K562 (cell line): ENCODE data around the gene ZBTB16. TPM values are rescaled to one million over a fixed set of nuclear protein-coding genes. Genes with fewer than 3 reads are reported as not detected.

Experiments
- ATAC-seq: fragments of 200-7000 bp; cut with Tn5 transposase; 3 replicates; pipeline ENCODE4 v1.9.1; 2020; ENCODE audit warnings: moderate library complexity
- BruUV-seq: library from RNA; stranded (reverse); fragments of 400-500 nt; replicated peaks from 2 replicates; lab custom pipeline; 2021; lab: Mats Ljungman, UMichigan
- CTCF ChIA-PET: fragments of 300-600 bp; formaldehyde crosslinking; extraction: SDS; loops from one replicate; lab custom pipeline; 2021; ENCODE audit warnings: low intra/inter-chr PET ratio; lab: Yijun Ruan, JAX
- POLR2A ChIA-PET: fragments of 300-600, 350-650 bp; sonication (Branson Sonifier 250); formaldehyde crosslinking; extraction: SDS; loops from one replicate; lab custom pipeline; 2021; ENCODE audit warnings: antibody characterized with exemption, inconsistent platforms; lab: Yijun Ruan, JAX
- DNase-seq, 4 experiments: peaks; one replicate each; pipeline versions ENCODE4 v3.0.0 to v3.0.0-alpha.2; 2011 to 2018; ENCODE audit warnings: low spot score in 3 of 4, mixed read lengths in 3 of 4; ENCODE audit errors: extremely low read depth in 1 of 4
- FAIRE-seq: peaks from 2 replicates; lab custom pipeline; 2011; peaks lifted over from hg19 to GRCh38; lab: Jason Lieb, UNC
- H2AFZ ChIP-seq: 2 replicates; pipeline ENCODE4 v1.6.0; 2011; ENCODE audit warnings: low read depth, low read length, control low read depth, inconsistent platforms
- H3K27ac ChIP-seq: fragments of 200-600 bp; 3 replicates; pipeline ENCODE4 v1.8.0; 2011; ENCODE audit warnings: low read depth, mild to moderate bottlenecking, control low read depth, inconsistent platforms, low read length, moderate library complexity, mixed read lengths; ENCODE audit errors: extremely low read depth
- H3K27me3 ChIP-seq, 2 experiments: fragments of 300-600 bp in 1 of 2; 2 replicates in 1 of 2; 3 replicates in 1 of 2; pipeline versions ENCODE4 v1.6.0 to v1.8.0; 2011; ENCODE audit warnings: inconsistent platforms in 2 of 2, low read length in 2 of 2, mild to moderate bottlenecking in 1 of 2, mixed read lengths in 1 of 2, moderate library complexity in 1 of 2; ENCODE audit not compliant: control insufficient read depth in 2 of 2, insufficient read depth in 2 of 2
- H3K36me3 ChIP-seq: fragments of 300-600 bp; 3 replicates; pipeline ENCODE4 v1.8.0; 2011; ENCODE audit warnings: mild to moderate bottlenecking, low read length, inconsistent platforms; ENCODE audit not compliant: control insufficient read depth, insufficient read depth
- H3K4me1 ChIP-seq, 2 experiments: fragments of 200-600 bp in 1 of 2; replicated peaks in 1 of 2; 2 replicates in 1 of 2; 3 replicates in 1 of 2; pipeline versions ENCODE4 v1.5.1 to v1.8.0; 2011; ENCODE audit warnings: inconsistent platforms in 2 of 2, low read length in 2 of 2, mild to moderate bottlenecking in 1 of 2, mixed read lengths in 1 of 2, moderate library complexity in 1 of 2; ENCODE audit not compliant: control insufficient read depth in 2 of 2, insufficient read depth in 2 of 2
- H3K4me2 ChIP-seq: 2 replicates; pipeline ENCODE4 v1.6.1; 2011; ENCODE audit warnings: low read length, control low read depth, inconsistent platforms, mixed read lengths; ENCODE audit not compliant: insufficient read depth
- H3K4me3 ChIP-seq: fragments of 200-600 bp; sonication (generic), shearing (Covaris generic); 2 replicates; pipeline ENCODE4 v1.5.1; 2016; ENCODE audit warnings: control low read depth, inconsistent platforms
- H3K79me2 ChIP-seq: fragments of 200-600 bp; 3 replicates; pipeline ENCODE4 v1.8.0; 2011; ENCODE audit warnings: low read length, inconsistent platforms; ENCODE audit not compliant: control insufficient read depth, insufficient read depth
- H3K9ac ChIP-seq, 2 experiments: 2 replicates each; pipeline versions ENCODE4 v1.6.0 to v1.6.1; 2011; ENCODE audit warnings: low read depth in 2 of 2, low read length in 2 of 2, control low read depth in 1 of 2, inconsistent platforms in 1 of 2, mild to moderate bottlenecking in 1 of 2, mixed read lengths in 1 of 2; ENCODE audit not compliant: insufficient read depth in 1 of 2
- H3K9me1 ChIP-seq: one replicate; pipeline ENCODE4 v1.6.0; 2011; ENCODE audit warnings: inconsistent platforms, mild to moderate bottlenecking, low read length, moderate library complexity; ENCODE audit not compliant: control insufficient read depth, insufficient read depth
- H3K9me3 ChIP-seq: replicated peaks from 2 replicates; pipeline ENCODE4 v1.5.1; 2011; ENCODE audit warnings: low read depth, low read length, inconsistent platforms; ENCODE audit not compliant: control insufficient read depth, insufficient read depth
- H4K20me1 ChIP-seq: replicated peaks from 2 replicates; pipeline ENCODE4 v1.6.1; 2011; ENCODE audit warnings: low read length, inconsistent platforms, mixed read lengths; ENCODE audit not compliant: control insufficient read depth, insufficient read depth
- CREBBP ChIP-seq: IDR thresholded peaks from one replicate; pipeline ENCODE4 v1.6.1; 2012; ENCODE audit warnings: low read depth, mild to moderate bottlenecking, control low read depth, inconsistent platforms, low read length
- E2F8 ChIP-seq: fragments of 450-650 bp; IDR thresholded peaks from 2 replicates; pipeline ENCODE4 v1.7.1; 2018; ENCODE audit warnings: mild to moderate bottlenecking, low read depth; ENCODE audit not compliant: partially characterized antibody
- ETS1 ChIP-seq: conservative IDR thresholded peaks from 2 replicates; pipeline ENCODE4 v1.6.1; 2011; ENCODE audit warnings: low read depth, mild to moderate bottlenecking, low read length; ENCODE audit not compliant: control insufficient read depth
- GABPA ChIP-seq: fragments of 200-800 bp; sonication (Bioruptor generic); conservative IDR thresholded peaks from 2 replicates; pipeline ENCODE4 v1.6.1; 2016; ENCODE audit warnings: low read depth, missing genetic modification characterization, missing compliant biosample characterization
- PHTF2 ChIP-seq: fragments of 250-450 bp; sonication (Bioruptor Pico); IDR thresholded peaks from 2 replicates; pipeline ENCODE4 v1.5.0; 2021; ENCODE audit warnings: mild to moderate bottlenecking
- RB1 ChIP-seq: fragments of 450-650 bp; IDR thresholded peaks from 2 replicates; pipeline ENCODE4 v1.6.1; 2017; ENCODE audit warnings: low read depth, mild to moderate bottlenecking
- TCF3 ChIP-seq: sonication (generic); formaldehyde crosslinking; IDR thresholded peaks from 2 replicates; pipeline ENCODE4 v1.4.0; 2020; ENCODE audit warnings: mild to moderate bottlenecking, missing genetic modification reagents
- ZBTB26 ChIP-seq: fragments of 450-650 bp; formaldehyde crosslinking; IDR thresholded peaks from 2 replicates; pipeline ENCODE4 v1.4.0; 2022; ENCODE audit warnings: missing genetic modification characterization
- ZBTB5 ChIP-seq: fragments of 450-650 bp; IDR thresholded peaks from 2 replicates; pipeline ENCODE4 v1.6.1; 2017; ENCODE audit warnings: antibody characterized with exemption
- ZNF561 ChIP-seq: fragments of 450-650 bp; formaldehyde crosslinking; conservative IDR thresholded peaks from 2 replicates; pipeline ENCODE4 v1.4.0; 2020; ENCODE audit warnings: mild to moderate bottlenecking, moderate library complexity
- ZNF830 ChIP-seq: fragments of 250-450 bp; sonication (Bioruptor Pico); IDR thresholded peaks from 2 replicates; pipeline ENCODE4 v1.5.0; 2021; ENCODE audit warnings: mild to moderate bottlenecking
- WGBS: fragments of 100-300 bp; shearing (Covaris generic); methylation state at CpG from one replicate; pipeline ENCODE4 v1.1.6; 2016; ENCODE audit warnings: low coverage, mixed read lengths; ENCODE audit not compliant: insufficient coverage; ENCODE audit errors: missing lambda C conversion rate; 5-methylcytosine and 5-hydroxymethylcytosine counted together
- in situ Hi-C: fragments of 300-500 bp; cut with MboI; formaldehyde crosslinking; loops from 4 replicates; pipeline ENCODE4 v1.15.0; 2018; ENCODE audit warnings: inconsistent platforms, mixed read lengths
- intact Hi-C: fragments of 100-400 bp; cut with micrococcal nuclease; formaldehyde crosslinking; loops from 2 replicates; pipeline ENCODE4 v1.14.2; 2022
- polyA plus RNA-seq, 8 experiments: library from polyadenylated mRNA; depleted of rRNA in 4 of 8; stranded (reverse) in 5 of 8; unstranded in 3 of 8; fragments of >200 nt; fragmentation: Nextera tagmentation in 2 of 8; fragmentation: Illumina TruSeq in 1 of 8; extraction: Ambion mirVana in 2 of 8; extraction: Trizol in 1 of 8; gene quantifications; 2 replicates each; pipeline versions ENCODE4 v1.2.1 to v1.2.3, GENCODE V29; 2011 to 2014; ENCODE audit warnings: inconsistent platforms in 1 of 8, missing spikeins in 1 of 8
- total RNA-seq, 7 experiments: library from RNA; depleted of rRNA in 6 of 7; stranded (reverse); fragments of >200 nt in 6 of 7; fragmentation: Illumina TruSeq in 2 of 7; extraction: Trizol in 2 of 7; gene quantifications; 2 replicates each; pipeline versions ENCODE4 v1.2.1 to v1.2.3, GENCODE V29; 2011 to 2021; ENCODE audit warnings: low replicate concordance in 1 of 7

The ZBTB16 gene
- total and polyA plus RNA-seq, 9 of the 15 experiments (the other 6 are each of a cell fraction or from before 2014, with no cell fraction given), result 0.06 to 0.40 (median 0.24) TPM; not detected in 4

- TF ChIP-seq TCF3 (CRISPR knock-in tag), result peak; percentile 25; the same call in 1 of the 2 replicates
- TF ChIP-seq PHTF2 (CRISPR knock-in tag), result no peak
- peak; percentile 39; the same call in 1 of the 2 replicates for TF ChIP-seq GABPA (tag)
- TF ChIP-seq ETS1, result peak; percentile 28; the same call in 1 of the 2 replicates
- TF ChIP-seq, all 486 proteins: peak for 13
These were observed 76.2 kb downstream of the ZBTB16 start (continued) for GRCh38 chr11:114135737-114136151.

GRCh38 chr11:114136686-114137640 is 77.5 kb downstream of the ZBTB16 start:
- no peak overlapping the region for H3K4me3 ChIP-seq
- DNase-seq, result no peak
- no peak overlapping the region for H3K9ac ChIP-seq
- no peak for ATAC-seq
- H3K79me2 ChIP-seq, result no peaks in the 10 kb centered on the region
- in situ Hi-C loops, result no loop called here
- no peak overlapping the region for H3K27ac ChIP-seq
- ChIA-PET POLR2A (interaction anchor here (0.8 kb wide), 1 partner anchor 196 kb away, joined by 3 read pairs; no protein-coding TSS in a partner anchor), CTCF (no interaction called here)
- no peak overlapping the region for H3K4me2 ChIP-seq
- no peaks in the 10 kb centered on the region for H3K36me3 ChIP-seq
- FAIRE-seq, result no peak
- H4K20me1 ChIP-seq, result no peaks in the 10 kb centered on the region
- intact Hi-C loops, result no loop called here
- H3K9me3 ChIP-seq, result no peaks in the 10 kb centered on the region
- no peaks in the 10 kb centered on the region for H3K9me1 ChIP-seq
- peaks cover 31 to 64% of the 10 kb centered on the region in 2 experiments for H3K27me3 ChIP-seq
- 11% methylated on average over 10 of the region's 10 CpGs for WGBS
- no TSS peak for BruUV-seq
- peaks cover 0 to 11% of the 10 kb centered on the region in 2 experiments; a peak in 2 of 5 replicates for H3K4me1 ChIP-seq
- H2AFZ ChIP-seq, result peak overlapping the region; percentile 17; the same call in 1 of the 2 replicates
- TF ChIP-seq ZBTB26 (CRISPR knock-in tag) (no peak), CREBBP (no peak), ZNF830 (no peak), ZBTB5 (no peak), E2F8 (no peak), RB1 (no peak), ZNF561 (no peak)
